Fibroblast of lung (primary cell): ENCODE results near the gene GRM8. TPM values are rescaled to one million over a fixed set of nuclear protein-coding genes. Genes with fewer than 3 reads are reported as not detected.

Experiments
- DNase-seq, 2 donors: peaks; one replicate each; pipeline versions ENCODE4 v3.0.0 to v3.0.0-alpha.2; 2010; ENCODE audit warnings: low read depth in 2 of 2
- H2AFZ ChIP-seq: 2 replicates; pipeline ENCODE4 v1.5.1; 2012; ENCODE audit warnings: low read length, control low read depth, inconsistent platforms
- H3K27ac ChIP-seq: 2 replicates; pipeline ENCODE4 v1.5.1; 2011; ENCODE audit warnings: low read length, control low read depth; ENCODE audit not compliant: insufficient read depth
- H3K27me3 ChIP-seq: 2 replicates; pipeline ENCODE4 v1.5.1; 2011; ENCODE audit warnings: mild to moderate bottlenecking, low read length; ENCODE audit not compliant: control insufficient read depth, insufficient read depth
- H3K36me3 ChIP-seq: 2 replicates; pipeline ENCODE4 v1.5.1; 2011; ENCODE audit warnings: low read length; ENCODE audit not compliant: control insufficient read depth, insufficient read depth
- H3K4me1 ChIP-seq: 2 replicates; pipeline ENCODE4 v1.5.1; 2011; ENCODE audit warnings: low read length; ENCODE audit not compliant: control insufficient read depth, insufficient read depth; ENCODE audit errors: extremely low read depth
- H3K4me2 ChIP-seq: 2 replicates; pipeline ENCODE4 v1.5.1; 2011; ENCODE audit warnings: low read length, control low read depth; ENCODE audit not compliant: insufficient read depth; ENCODE audit errors: extremely low read depth
- H3K4me3 ChIP-seq, 4 experiments: fragments of 200-600 bp in 1 of 4; sonication (generic) in 1 of 4; replicated peaks in 1 of 4; 2 replicates each; pipeline ENCODE4 v1.5.1; 2011 to 2016; ENCODE audit warnings: low read length in 4 of 4, low read depth in 3 of 4, mild to moderate bottlenecking in 3 of 4, control low read depth in 2 of 4, inconsistent platforms in 1 of 4, mixed read lengths in 1 of 4; ENCODE audit not compliant: insufficient read depth in 1 of 4; ENCODE audit errors: control extremely low read depth in 1 of 4
- H3K79me2 ChIP-seq: 2 replicates; pipeline ENCODE4 v1.5.1; 2012; ENCODE audit warnings: mild to moderate bottlenecking, low read length, inconsistent platforms; ENCODE audit not compliant: control insufficient read depth, insufficient read depth
- H3K9ac ChIP-seq: 2 replicates; pipeline ENCODE4 v1.5.1; 2011; ENCODE audit warnings: mild to moderate bottlenecking, low read length, control low read depth; ENCODE audit not compliant: insufficient read depth
- H3K9me3 ChIP-seq: 2 replicates; pipeline ENCODE4 v1.5.1; 2012; ENCODE audit warnings: low read depth, low read length; ENCODE audit not compliant: control insufficient read depth, insufficient read depth
- H4K20me1 ChIP-seq: 2 replicates; pipeline ENCODE4 v1.5.1; 2011; ENCODE audit warnings: low read length; ENCODE audit not compliant: control insufficient read depth, insufficient read depth; ENCODE audit errors: extremely low read depth
- CTCF ChIP-seq, 2 donors: IDR thresholded peaks in 1 of 2; conservative IDR thresholded peaks in 1 of 2; 1 replicate in 1 of 2; 2 replicates in 1 of 2; pipeline ENCODE4 v1.5.1; 2011 to 2012; ENCODE audit warnings: low read length in 2 of 2, control low read depth in 1 of 2, inconsistent platforms in 1 of 2, low read depth in 1 of 2, mild to moderate bottlenecking in 1 of 2
- EZH2 ChIP-seq: IDR thresholded peaks from 2 replicates; pipeline ENCODE4 v1.5.1; 2012; ENCODE audit warnings: low read length, control low read depth, mild to moderate bottlenecking; ENCODE audit errors: missing control alignments
- polyA plus RNA-seq, 2 donors: library from polyadenylated mRNA; depleted of rRNA in 1 of 2; stranded (reverse) in 1 of 2; unstranded in 1 of 2; fragments of >200 nt; gene quantifications; 2 replicates each; pipeline ENCODE4 v1.2.1, GENCODE V29; 2011 to 2012; ENCODE audit warnings: missing spikeins in 1 of 2
- total RNA-seq: library from RNA; depleted of rRNA; stranded (reverse); fragments of >200 nt; gene quantifications from 2 replicates; pipeline ENCODE4 v1.2.1, GENCODE V29; 2014

The GRM8 gene
- total and polyA plus RNA-seq, 2 donors (not counting 1 experiment from before 2014, with no cell fraction given), result not detected

DNA sequence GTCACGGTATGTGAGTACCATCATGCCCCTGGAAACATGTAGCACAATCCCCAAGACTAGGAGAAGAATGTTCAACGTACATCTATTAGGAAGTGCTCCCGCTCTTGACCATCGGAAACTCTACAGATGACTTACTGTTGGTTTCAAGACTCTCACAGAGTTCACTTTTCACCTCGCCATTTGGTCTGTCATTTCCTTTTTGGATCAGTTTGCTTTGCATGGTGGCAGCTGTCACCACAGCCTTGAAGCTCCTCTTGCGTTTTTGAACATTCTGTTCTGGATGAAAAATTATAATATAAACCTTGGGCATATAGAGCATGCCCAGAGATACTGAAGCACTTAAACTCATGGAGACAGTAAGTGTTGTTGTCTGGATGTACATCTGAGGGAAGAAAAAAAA is 806.8 kb downstream of the GRM8 start:
- no peaks in the 10 kb centered on the region for H3K4me1 ChIP-seq
- H3K4me3 ChIP-seq, result no peak overlapping the region
- DNase-seq, result no peak
- no peak overlapping the region for H3K4me2 ChIP-seq
- no peaks in the 10 kb centered on the region for H3K27me3 ChIP-seq
- no peak overlapping the region for H3K9ac ChIP-seq
- H3K79me2 ChIP-seq, result no peaks in the 10 kb centered on the region
- H3K36me3 ChIP-seq, result no peaks in the 10 kb centered on the region
- no peak overlapping the region for H2AFZ ChIP-seq
- TF ChIP-seq CTCF (conservative IDR thresholded peaks at IDR 0.05 in 1 of 2, IDR thresholded peaks at IDR 0.05 in 1 of 2; ENCODE audit: low read depth in 1 of 2, low read length in 2 of 2) (no peak), EZH2 (no peak)
- H3K27ac ChIP-seq, result no peak overlapping the region
- no peaks in the 10 kb centered on the region for H4K20me1 ChIP-seq
- no peaks in the 10 kb centered on the region for H3K9me3 ChIP-seq

GRCh38 chr7:126443951-126444350 is 808.8 kb downstream of the GRM8 start:
- no peaks in the 10 kb centered on the region for H4K20me1 ChIP-seq
- H3K9ac ChIP-seq, result no peak overlapping the region
- H3K9me3 ChIP-seq, result no peaks in the 10 kb centered on the region
- H3K36me3 ChIP-seq, result no peaks in the 10 kb centered on the region
- no peaks in the 10 kb centered on the region for H3K79me2 ChIP-seq
- H3K4me1 ChIP-seq, result no peaks in the 10 kb centered on the region
- no peak overlapping the region for H3K27ac ChIP-seq
- H2AFZ ChIP-seq, result no peak overlapping the region
- TF ChIP-seq CTCF (conservative IDR thresholded peaks at IDR 0.05 in 1 of 2, IDR thresholded peaks at IDR 0.05 in 1 of 2; ENCODE audit: low read depth in 1 of 2, low read length in 2 of 2), result no peak
- H3K27me3 ChIP-seq, result no peaks in the 10 kb centered on the region
- no peak overlapping the region for H3K4me3 ChIP-seq
- no peak for DNase-seq
- H3K4me2 ChIP-seq, result no peak overlapping the region

- H3K4me2 ChIP-seq, result no peak overlapping the region
- H3K9ac ChIP-seq, result no peak overlapping the region
- no peaks in the 10 kb centered on the region for H3K36me3 ChIP-seq
- H3K27ac ChIP-seq, result no peak overlapping the region
- no peak overlapping the region for H2AFZ ChIP-seq
- no peak for TF ChIP-seq EZH2
- TF ChIP-seq CTCF (conservative IDR thresholded peaks at IDR 0.05 in 1 of 2, IDR thresholded peaks at IDR 0.05 in 1 of 2; ENCODE audit: low read depth in 1 of 2, low read length in 2 of 2), result no peak
- no peaks in the 10 kb centered on the region for H3K4me1 ChIP-seq
- no peaks in the 10 kb centered on the region for H3K9me3 ChIP-seq
- H3K79me2 ChIP-seq, result no peaks in the 10 kb centered on the region
- no peak for DNase-seq
- H4K20me1 ChIP-seq, result no peaks in the 10 kb centered on the region
- no peak overlapping the region for H3K4me3 ChIP-seq
- H3K27me3 ChIP-seq, result no peaks in the 10 kb centered on the region
Observed at GRCh38 chr7:126442908-126443307, 809.8 kb downstream of the GRM8 start.
